H1 (cell line): ENCODE results near the gene THAP10. TPM values are rescaled to one million over a fixed set of nuclear protein-coding genes. Genes with fewer than 3 reads are reported as not detected.

Experiments used
- CHD7 ChIP-seq: fragments of 300-600 bp; sonication (generic); IDR thresholded peaks from 2 replicates; pipeline ENCODE4 v1.7.1; 2012; ENCODE audit warnings: low read length, moderate library complexity, mild to moderate bottlenecking, inconsistent platforms; ENCODE audit not compliant: insufficient replicate concordance
- NANOG ChIP-seq: IDR thresholded peaks from 2 replicates; pipeline ENCODE4 v1.6.1; 2011; ENCODE audit warnings: low read length, low read depth, mild to moderate bottlenecking, inconsistent platforms; ENCODE audit not compliant: insufficient read depth, poor library complexity, severe bottlenecking
- NRF1 ChIP-seq: IDR thresholded peaks from 2 replicates; pipeline ENCODE4 v1.6.1; 2011; ENCODE audit warnings: mild to moderate bottlenecking, low read depth, low read length, improper control_type of control experiment
- POLR2A ChIP-seq, 2 experiments: IDR thresholded peaks; 1 replicate in 1 of 2; 2 replicates in 1 of 2; pipeline ENCODE4 v1.6.1; 2011; ENCODE audit warnings: low read depth in 2 of 2, low read length in 2 of 2, mild to moderate bottlenecking in 2 of 2; ENCODE audit errors: control extremely low read depth in 1 of 2
- SUZ12 ChIP-seq: fragments of 200-600 bp; sonication (generic); IDR thresholded peaks from 2 replicates; pipeline ENCODE4 v1.6.1; 2012; ENCODE audit warnings: mild to moderate bottlenecking, inconsistent platforms, low read length, moderate library complexity, mixed read lengths
- TEAD4 ChIP-seq: IDR thresholded peaks from 2 replicates; pipeline ENCODE4 v1.6.1; 2012; ENCODE audit warnings: low read depth, low read length, inconsistent platforms, mixed read lengths
- USF2 ChIP-seq: IDR thresholded peaks from 2 replicates; pipeline ENCODE4 v1.6.1; 2011; ENCODE audit warnings: low read length, improper control_type of control experiment
- polyA plus RNA-seq, 7 experiments: library from polyadenylated mRNA; depleted of rRNA in 3 of 7; stranded (reverse) in 5 of 7; unstranded in 2 of 7; fragments of >200 nt in 5 of 7; fragments of 200-250 nt in 2 of 7; gene quantifications; 1 replicate in 5 of 7; 2 replicates in 1 of 7; 4 replicates in 1 of 7; pipeline versions ENCODE4 v1.2.1 to v1.2.3, GENCODE V29; 2011 to 2013; ENCODE audit warnings: missing spikeins in 2 of 7, mixed read lengths in 2 of 7
- total RNA-seq: library from RNA; stranded (reverse); fragmentation: NEBNext Ultra II Directional; extraction: Animal tissue kit (Norgen Biotek cat#: 25700); gene quantifications from 2 replicates; pipeline ENCODE4 v1.2.1, GENCODE V29; 2021

The THAP10 gene
- total and polyA plus RNA-seq, 2 of the 8 experiments (the other 6 are each of a cell fraction or from before 2014, with no cell fraction given) = 2.8 to 4.5 TPM

- TF ChIP-seq SUZ12 (no peak), POLR2A (IDR thresholded peaks at IDR 0.05; ENCODE audit: control extremely low read depth in 1 of 2, low read depth in 2 of 2, low read length in 2 of 2) (no peak), TEAD4 (no peak), USF2 (no peak), CHD7 (no peak), NRF1 (no peak), NANOG (no peak)
Measured at GRCh38 chr15:70845602-70846360, 46.5 kb downstream of the THAP10 start (continued).
